DOHH2 (cell line): ENCODE data around the gene MLF2.

Source experiments
- H3F3A ChIP-seq: fragments of 200-600 bp; sonication (generic), shearing (Covaris generic); 2 replicates; pipeline ENCODE4 v1.6.0; 2016; ENCODE audit warnings: antibody characterized with exemption, mild to moderate bottlenecking; ENCODE audit not compliant: control insufficient read depth, insufficient read depth
- H3K27ac ChIP-seq: fragments of 200-600 bp; sonication (generic); 2 replicates; pipeline ENCODE4 v1.5.1; 2014; ENCODE audit warnings: low read depth, mild to moderate bottlenecking, low read length, moderate library complexity
- H3K27me3 ChIP-seq: fragments of 200-600 bp; sonication (generic); 2 replicates; pipeline ENCODE4 v1.6.1; 2014; ENCODE audit warnings: mild to moderate bottlenecking, low read length, mixed read lengths; ENCODE audit not compliant: control insufficient read depth
- H3K36me3 ChIP-seq: fragments of 200-600 bp; sonication (generic); 2 replicates; pipeline ENCODE4 v1.6.1; 2014; ENCODE audit warnings: mild to moderate bottlenecking, low read length, moderate library complexity, mixed read lengths; ENCODE audit not compliant: control insufficient read depth
- H3K4me1 ChIP-seq: fragments of 200-600 bp; sonication (generic); 2 replicates; pipeline ENCODE4 v1.6.1; 2014; ENCODE audit warnings: mild to moderate bottlenecking, low read length, mixed read lengths; ENCODE audit not compliant: control insufficient read depth
- H3K4me2 ChIP-seq: fragments of 200-600 bp; sonication (generic); 2 replicates; pipeline ENCODE4 v1.6.0; 2014; ENCODE audit warnings: mild to moderate bottlenecking, low read length, moderate library complexity
- H3K4me3 ChIP-seq: fragments of 200-600 bp; sonication (generic); 2 replicates; pipeline ENCODE4 v1.5.1; 2014; ENCODE audit warnings: mild to moderate bottlenecking, low read length, mixed read lengths
- H3K79me2 ChIP-seq: fragments of 200-600 bp; sonication (generic); 2 replicates; pipeline ENCODE4 v1.6.1; 2014; ENCODE audit warnings: mild to moderate bottlenecking, low read length, mixed read lengths; ENCODE audit not compliant: control insufficient read depth
- H3K9me2 ChIP-seq: fragments of 200-600 bp; sonication (generic); replicated peaks from 2 replicates; pipeline ENCODE4 v1.6.1; 2014; ENCODE audit warnings: mild to moderate bottlenecking, low read length, mixed read lengths; ENCODE audit not compliant: control insufficient read depth
- H3K9me3 ChIP-seq: fragments of 200-600 bp; sonication (generic); 2 replicates; pipeline ENCODE4 v1.6.1; 2014; ENCODE audit warnings: antibody characterized with exemption, low read length, mixed read lengths; ENCODE audit not compliant: control insufficient read depth, insufficient read depth
- H4K20me1 ChIP-seq: fragments of 200-600 bp; sonication (generic); 2 replicates; pipeline ENCODE4 v1.6.0; 2014; ENCODE audit warnings: low read depth, mild to moderate bottlenecking, antibody characterized with exemption, low read length, moderate library complexity; ENCODE audit not compliant: control insufficient read depth, insufficient read depth
- EZH2phosphoT487 ChIP-seq: fragments of 200-600 bp; sonication (generic); IDR thresholded peaks from 2 replicates; pipeline ENCODE4 v1.6.1; 2017; ENCODE audit warnings: borderline replicate concordance, mild to moderate bottlenecking, antibody characterized with exemption, low read length, moderate library complexity, mixed read lengths
- TF ChIP-seq, protein P1 (sequence below): fragments of 200-600 bp; sonication (generic); IDR thresholded peaks from one replicate; pipeline ENCODE4 v1.5.1; 2014; ENCODE audit warnings: antibody characterized with exemption, mild to moderate bottlenecking, low read depth, low read length; ENCODE audit not compliant: poor library complexity, severe bottlenecking

MLF2 gene

DNA sequence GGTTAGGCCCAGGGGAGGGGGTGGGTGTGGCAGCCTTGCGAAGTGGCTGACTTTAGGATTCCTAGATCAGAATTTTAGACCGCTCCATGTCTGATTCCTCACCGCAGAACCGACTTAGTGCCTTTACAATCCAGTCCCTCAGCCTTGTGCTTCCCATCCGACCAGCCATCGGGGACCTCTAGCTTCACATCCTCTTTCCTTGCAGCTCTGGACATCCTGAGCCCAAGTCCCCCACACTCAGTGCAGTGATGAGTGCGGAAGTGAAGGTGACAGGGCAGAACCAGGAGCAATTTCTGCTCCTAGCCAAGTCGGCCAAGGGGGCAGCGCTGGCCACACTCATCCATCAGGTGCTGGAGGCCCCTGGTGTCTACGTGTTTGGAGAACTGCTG is 28.5 kb downstream of the MLF2 start:
- H3K9me3 ChIP-seq, result no peaks in the 10 kb centered on the region
- H3K4me3 ChIP-seq, result peak overlapping the region; percentile 84
- H3K4me1 ChIP-seq, result peaks cover 39% of the 10 kb centered on the region
- H3K27ac ChIP-seq, result peak overlapping the region; percentile 63
- no peak for TF ChIP-seq EZH2phosphoT487
- TF ChIP-seq, protein P1, sequence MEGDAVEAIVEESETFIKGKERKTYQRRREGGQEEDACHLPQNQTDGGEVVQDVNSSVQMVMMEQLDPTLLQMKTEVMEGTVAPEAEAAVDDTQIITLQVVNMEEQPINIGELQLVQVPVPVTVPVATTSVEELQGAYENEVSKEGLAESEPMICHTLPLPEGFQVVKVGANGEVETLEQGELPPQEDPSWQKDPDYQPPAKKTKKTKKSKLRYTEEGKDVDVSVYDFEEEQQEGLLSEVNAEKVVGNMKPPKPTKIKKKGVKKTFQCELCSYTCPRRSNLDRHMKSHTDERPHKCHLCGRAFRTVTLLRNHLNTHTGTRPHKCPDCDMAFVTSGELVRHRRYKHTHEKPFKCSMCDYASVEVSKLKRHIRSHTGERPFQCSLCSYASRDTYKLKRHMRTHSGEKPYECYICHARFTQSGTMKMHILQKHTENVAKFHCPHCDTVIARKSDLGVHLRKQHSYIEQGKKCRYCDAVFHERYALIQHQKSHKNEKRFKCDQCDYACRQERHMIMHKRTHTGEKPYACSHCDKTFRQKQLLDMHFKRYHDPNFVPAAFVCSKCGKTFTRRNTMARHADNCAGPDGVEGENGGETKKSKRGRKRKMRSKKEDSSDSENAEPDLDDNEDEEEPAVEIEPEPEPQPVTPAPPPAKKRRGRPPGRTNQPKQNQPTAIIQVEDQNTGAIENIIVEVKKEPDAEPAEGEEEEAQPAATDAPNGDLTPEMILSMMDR, result no peak
- H3K79me2 ChIP-seq, result peaks cover 14% of the 10 kb centered on the region
- no peaks in the 10 kb centered on the region for H4K20me1 ChIP-seq
- H3F3A ChIP-seq, result peaks cover 8% of the 10 kb centered on the region; the same call in 1 of the 2 replicates
- H3K27me3 ChIP-seq, result no peaks in the 10 kb centered on the region
- no peaks in the 10 kb centered on the region for H3K9me2 ChIP-seq
- H3K4me2 ChIP-seq, result peak overlapping the region; percentile 79
- peaks cover 17% of the 10 kb centered on the region for H3K36me3 ChIP-seq

DNA sequence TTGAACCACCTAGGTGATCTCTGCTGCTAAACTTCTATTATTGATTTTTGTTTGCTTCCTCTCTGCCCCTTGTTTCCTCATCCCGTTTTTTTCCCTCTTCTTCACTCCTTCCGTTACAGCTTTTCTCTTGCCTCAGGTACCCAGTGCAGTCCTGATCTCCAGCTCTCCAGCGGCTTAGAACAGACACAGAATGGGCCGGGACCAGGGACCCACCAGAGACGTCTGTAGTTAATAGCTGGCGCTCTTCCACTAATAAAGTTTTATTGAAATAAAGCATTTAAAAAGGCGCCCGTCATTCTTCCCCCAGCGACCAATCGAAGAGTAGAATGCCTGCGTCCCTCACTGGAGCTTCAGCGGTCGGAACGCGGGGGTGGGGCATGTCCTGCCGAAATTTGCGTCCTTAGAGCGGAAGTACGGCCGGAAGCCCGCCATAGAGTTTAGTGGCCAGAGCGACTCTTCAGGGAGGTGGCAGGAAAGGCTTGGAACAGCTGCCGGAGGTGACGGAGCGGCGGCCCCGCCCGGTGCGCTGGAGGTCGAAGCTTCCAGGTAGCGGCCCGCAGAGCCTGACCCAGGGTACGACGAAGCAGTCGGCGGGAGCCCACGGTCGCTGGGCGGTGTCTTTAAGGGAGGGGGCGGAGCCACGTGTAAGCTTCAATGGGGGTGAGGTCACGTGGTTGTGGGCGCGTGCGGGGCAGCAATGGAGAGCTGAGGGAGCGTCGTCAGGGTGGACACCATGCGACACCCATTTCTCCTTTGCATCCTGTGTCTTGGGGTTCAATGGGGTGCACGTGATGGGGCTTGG is 29.1 kb downstream of the MLF2 start, which contains the start of gene COPS7A:
TSS of gene COPS7A (plus strand) at position 440 of the 802 bp plus-strand sequence. CDS start 611 bp downstream, outside the sequence.
- Histone ChIP-seq H4K20me1 (no peaks in the 10 kb centered on the region), H3K4me3 (peak within 1 kb of the TSS; percentile 84), H3K27ac (peak within 1 kb of the TSS; percentile 63), H3K4me1 (peaks cover 39% of the 10 kb centered on the region), H3K79me2 (peaks cover 14% of the 10 kb centered on the region), H3F3A (peaks cover 8% of the 10 kb centered on the region; the same call in 1 of the 2 replicates), H3K9me3 (no peaks in the 10 kb centered on the region), H3K27me3 (no peaks in the 10 kb centered on the region), H3K9me2 (no peaks in the 10 kb centered on the region), H3K36me3 (peaks cover 11% of the 10 kb centered on the region), H3K4me2 (peak within 1 kb of the TSS; percentile 79)
- TF ChIP-seq, protein P1, result no peak
- TF ChIP-seq EZH2phosphoT487, result no peak

DNA sequence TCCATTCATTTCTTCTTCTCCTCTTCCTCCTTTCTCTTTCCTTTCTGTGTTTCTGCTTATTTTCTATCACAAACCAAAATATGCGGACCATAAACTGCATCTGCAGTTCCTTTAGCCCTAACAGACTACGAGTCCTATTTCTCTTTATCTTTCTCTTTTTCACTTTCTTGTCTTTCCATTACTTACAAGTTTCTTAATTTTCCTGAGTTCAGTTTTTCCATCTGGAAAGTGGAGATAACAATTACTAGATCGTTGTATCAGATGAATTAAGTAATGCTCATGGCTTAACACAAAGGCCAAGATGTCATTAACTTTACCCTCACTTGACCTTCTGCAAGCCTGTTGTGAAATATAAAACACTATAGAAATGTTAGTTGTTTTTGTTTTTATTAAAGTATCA is 30.1 kb downstream of the MLF2 start:
- H3K9me2 ChIP-seq, result no peaks in the 10 kb centered on the region
- peaks cover 39% of the 10 kb centered on the region for H3K4me1 ChIP-seq
- H4K20me1 ChIP-seq, result no peaks in the 10 kb centered on the region
- no peak overlapping the region for H3K27ac ChIP-seq
- peaks cover 2% of the 10 kb centered on the region; the same call in 1 of the 2 replicates for H3K36me3 ChIP-seq
- H3F3A ChIP-seq, result peaks cover 8% of the 10 kb centered on the region; the same call in 1 of the 2 replicates
- H3K79me2 ChIP-seq, result peaks cover 14% of the 10 kb centered on the region
- peak overlapping the region; percentile 84 for H3K4me3 ChIP-seq
- no peaks in the 10 kb centered on the region for H3K27me3 ChIP-seq
- TF ChIP-seq, protein P1, result no peak
- no peak for TF ChIP-seq EZH2phosphoT487
- H3K4me2 ChIP-seq, result peak overlapping the region; percentile 70
- H3K9me3 ChIP-seq, result no peaks in the 10 kb centered on the region
